Measurements from ENCODE around the gene KCNK15.

- no peak for TF ChIP-seq CTCF (IDR thresholded peaks at IDR 0.05)
- TF ChIP-seq POLR2A (IDR thresholded peaks at IDR 0.05) = no peak
- TF ChIP-seq EP300 (IDR thresholded peaks at IDR 0.05) = no peak
These were observed 50.2 kb downstream of the KCNK15 start for GRCh38 chr20:44795836-44796235.
